Osteoblast (primary cell): ENCODE data around the gene HSPA1A. TPM values are rescaled to one million over a fixed set of nuclear protein-coding genes. Genes with fewer than 3 reads are reported as not detected.
"Not testable (repeated sequence)": the region's sequence is repeated elsewhere in the genome, so short reads cannot be mapped to it uniquely, and the experiment has no call there.

Experiments used
- DNase-seq: peaks from one replicate; pipeline ENCODE4 v3.0.0; 2011; ENCODE audit warnings: low spot score, mixed read lengths; ENCODE audit not compliant: insufficient read length; ENCODE audit errors: missing footprints
- H2AFZ ChIP-seq: 2 replicates; pipeline ENCODE4 v1.6.0; 2011; ENCODE audit warnings: mild to moderate bottlenecking, low read length
- H3K27ac ChIP-seq: 2 replicates; pipeline ENCODE4 v1.5.1; 2011; ENCODE audit warnings: mild to moderate bottlenecking, low read depth, low read length, moderate library complexity
- H3K27me3 ChIP-seq: 2 replicates; pipeline ENCODE4 v1.6.0; 2012; ENCODE audit warnings: mild to moderate bottlenecking, control low read depth, inconsistent platforms, low read length, moderate library complexity; ENCODE audit not compliant: insufficient read depth
- H3K36me3 ChIP-seq: 2 replicates; pipeline ENCODE4 v1.5.1; 2011; ENCODE audit warnings: mild to moderate bottlenecking, low read length, control low read depth, moderate library complexity; ENCODE audit not compliant: insufficient read depth
- H3K4me1 ChIP-seq: 2 replicates; pipeline ENCODE4 v1.5.1; 2011; ENCODE audit warnings: mild to moderate bottlenecking, low read length, control low read depth, moderate library complexity; ENCODE audit not compliant: insufficient read depth
- H3K4me2 ChIP-seq: 2 replicates; pipeline ENCODE4 v1.6.0; 2011; ENCODE audit warnings: mild to moderate bottlenecking, low read length; ENCODE audit not compliant: insufficient read depth
- H3K4me3 ChIP-seq: fragments of 200-600 bp; sonication (generic); 3 replicates; pipeline ENCODE4 v1.5.1; 2012; ENCODE audit warnings: mild to moderate bottlenecking, low read length, inconsistent platforms; ENCODE audit not compliant: insufficient read depth
- H3K79me2 ChIP-seq: 2 replicates; pipeline ENCODE4 v1.6.0; 2012; ENCODE audit warnings: mild to moderate bottlenecking, low read length, control low read depth, inconsistent platforms; ENCODE audit not compliant: insufficient read depth
- H3K9me3 ChIP-seq: 2 replicates; pipeline ENCODE4 v1.5.1; 2011; ENCODE audit warnings: low read depth, low read length, control low read depth
- H4K20me1 ChIP-seq: 2 replicates; pipeline ENCODE4 v1.6.0; 2012; ENCODE audit warnings: mild to moderate bottlenecking, low read length, control low read depth; ENCODE audit not compliant: insufficient read depth
- total RNA-seq: library from RNA; depleted of rRNA; stranded (reverse); fragments of >200 nt; gene quantifications from 2 replicates; pipeline ENCODE4 v1.2.3, GENCODE V29; 2012
- TF ChIP-seq, protein P1 (sequence below): IDR thresholded peaks from 2 replicates; pipeline ENCODE4 v1.5.1; 2011; ENCODE audit warnings: mild to moderate bottlenecking, low read depth, low read length, moderate library complexity; ENCODE audit errors: extremely low read depth

HSPA1A gene
- total RNA-seq, 1 donor = 36.9 TPM

DNA sequence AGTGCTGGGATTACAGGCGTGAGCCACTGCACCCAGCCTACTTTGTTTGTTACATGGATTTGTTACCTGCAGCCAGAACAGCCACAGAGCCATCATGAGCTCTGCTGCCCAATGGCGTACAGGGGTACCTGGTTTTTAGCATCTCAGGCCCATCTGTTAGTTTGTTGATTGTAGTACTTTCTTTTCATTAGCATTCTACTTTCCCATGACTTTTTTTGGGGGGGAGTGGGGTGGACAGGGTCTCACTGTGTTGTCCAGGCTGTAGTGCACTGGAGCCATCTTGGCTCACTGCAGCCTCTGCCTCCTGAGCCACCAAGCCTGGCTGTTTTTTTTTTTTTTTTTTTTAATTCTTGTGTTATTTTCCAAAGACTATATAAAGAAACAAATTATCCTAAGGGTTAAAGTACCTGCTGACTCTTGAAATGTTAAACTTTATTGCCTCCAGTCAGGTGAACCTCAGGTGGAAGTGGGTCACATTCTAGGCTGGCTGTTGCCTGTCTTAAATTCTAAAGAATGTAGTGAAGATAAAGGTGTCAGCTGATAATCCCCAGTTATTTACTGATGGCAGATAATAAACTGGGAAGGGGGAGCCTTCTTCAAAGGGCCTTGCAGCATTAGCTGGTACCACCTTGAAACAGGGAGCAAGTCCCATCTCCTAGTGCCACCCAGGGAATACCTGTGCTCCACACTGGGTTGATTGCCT is 32.1 kb downstream of the HSPA1A start:
- no peaks in the 10 kb centered on the region for H3K4me1 ChIP-seq
- H3K9me3 ChIP-seq = no peaks in the 10 kb centered on the region
- H3K79me2 ChIP-seq = no peaks in the 10 kb centered on the region
- H3K27me3 ChIP-seq = no peaks in the 10 kb centered on the region
- peak; percentile 81 for DNase-seq
- H3K4me3 ChIP-seq = no peak overlapping the region
- H2AFZ ChIP-seq = no peak overlapping the region
- no peak overlapping the region for H3K4me2 ChIP-seq
- no peaks in the 10 kb centered on the region for H3K36me3 ChIP-seq
- no peaks in the 10 kb centered on the region for H4K20me1 ChIP-seq
- TF ChIP-seq, protein P1, sequence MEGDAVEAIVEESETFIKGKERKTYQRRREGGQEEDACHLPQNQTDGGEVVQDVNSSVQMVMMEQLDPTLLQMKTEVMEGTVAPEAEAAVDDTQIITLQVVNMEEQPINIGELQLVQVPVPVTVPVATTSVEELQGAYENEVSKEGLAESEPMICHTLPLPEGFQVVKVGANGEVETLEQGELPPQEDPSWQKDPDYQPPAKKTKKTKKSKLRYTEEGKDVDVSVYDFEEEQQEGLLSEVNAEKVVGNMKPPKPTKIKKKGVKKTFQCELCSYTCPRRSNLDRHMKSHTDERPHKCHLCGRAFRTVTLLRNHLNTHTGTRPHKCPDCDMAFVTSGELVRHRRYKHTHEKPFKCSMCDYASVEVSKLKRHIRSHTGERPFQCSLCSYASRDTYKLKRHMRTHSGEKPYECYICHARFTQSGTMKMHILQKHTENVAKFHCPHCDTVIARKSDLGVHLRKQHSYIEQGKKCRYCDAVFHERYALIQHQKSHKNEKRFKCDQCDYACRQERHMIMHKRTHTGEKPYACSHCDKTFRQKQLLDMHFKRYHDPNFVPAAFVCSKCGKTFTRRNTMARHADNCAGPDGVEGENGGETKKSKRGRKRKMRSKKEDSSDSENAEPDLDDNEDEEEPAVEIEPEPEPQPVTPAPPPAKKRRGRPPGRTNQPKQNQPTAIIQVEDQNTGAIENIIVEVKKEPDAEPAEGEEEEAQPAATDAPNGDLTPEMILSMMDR = no peak
- H3K27ac ChIP-seq = no peak overlapping the region

DNA sequence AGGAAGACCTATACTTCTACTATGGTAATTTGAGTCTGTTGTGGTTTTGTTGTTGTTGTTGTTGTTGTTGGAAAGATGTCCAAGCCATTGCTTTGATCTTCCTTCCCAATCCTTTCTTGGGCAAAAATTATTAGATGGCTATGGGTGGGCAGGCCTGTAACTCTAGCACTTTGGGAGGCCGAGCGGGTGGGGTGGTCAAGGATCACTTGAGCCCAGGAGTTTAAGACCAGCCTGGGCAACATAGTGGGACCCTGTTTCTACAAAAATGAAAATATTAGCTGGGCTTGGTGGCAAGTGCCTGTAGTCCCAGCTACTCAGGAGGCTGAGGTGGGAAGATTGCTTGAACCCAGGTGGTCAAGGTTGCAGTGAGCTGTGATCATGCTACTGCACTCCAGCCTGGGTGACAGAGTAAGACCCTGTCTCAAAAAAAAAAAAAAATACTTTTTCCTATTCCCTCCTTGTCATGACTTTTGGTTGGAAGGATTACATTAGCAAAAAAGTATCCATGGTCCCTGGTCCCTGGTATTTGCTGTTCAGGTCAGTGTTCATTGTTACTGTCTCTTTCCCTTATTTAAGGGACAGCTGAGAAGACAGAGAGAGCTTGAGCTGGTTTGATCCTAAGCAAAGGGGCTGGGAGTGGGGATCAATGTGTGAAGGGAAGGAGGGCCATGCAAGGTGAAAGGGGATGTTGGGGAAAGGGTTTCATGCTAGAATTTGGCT is 35.6 kb downstream of the HSPA1A start:
- H3K4me3 ChIP-seq = no peak overlapping the region
- H3K27ac ChIP-seq = no peak overlapping the region
- no peaks in the 10 kb centered on the region for H4K20me1 ChIP-seq
- H3K36me3 ChIP-seq = no peaks in the 10 kb centered on the region
- H2AFZ ChIP-seq = no peak overlapping the region
- no peaks in the 10 kb centered on the region for H3K4me1 ChIP-seq
- no peaks in the 10 kb centered on the region for H3K79me2 ChIP-seq
- TF ChIP-seq, protein P1 = no peak
- H3K27me3 ChIP-seq = no peaks in the 10 kb centered on the region
- H3K9me3 ChIP-seq = no peaks in the 10 kb centered on the region
- H3K4me2 ChIP-seq = peak overlapping the region; percentile 42
- DNase-seq = peak; percentile 54

DNA sequence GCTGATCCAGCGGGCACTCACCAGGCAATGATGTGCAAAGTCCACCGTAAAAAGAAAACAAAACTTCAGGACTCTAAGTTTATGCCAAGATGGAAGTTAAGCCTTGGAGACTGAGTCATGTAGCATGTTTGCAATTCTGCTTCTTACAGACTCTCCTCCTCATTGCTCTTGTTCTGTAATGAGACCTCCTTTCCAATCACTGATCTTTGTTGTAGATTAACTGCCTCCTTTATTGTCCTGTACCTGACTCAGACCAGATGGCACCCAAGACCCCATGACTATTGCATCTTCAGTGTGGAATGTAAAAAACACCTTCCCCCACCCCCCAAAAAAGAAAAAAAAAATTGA is 36.1 kb downstream of the HSPA1A start:
- H3K27me3 ChIP-seq = no peaks in the 10 kb centered on the region
- TF ChIP-seq, protein P1 = no peak
- no peaks in the 10 kb centered on the region for H3K4me1 ChIP-seq
- no peaks in the 10 kb centered on the region for H3K36me3 ChIP-seq
- H4K20me1 ChIP-seq = no peaks in the 10 kb centered on the region
- no peaks in the 10 kb centered on the region for H3K79me2 ChIP-seq
- H3K9me3 ChIP-seq = no peaks in the 10 kb centered on the region
- no peak overlapping the region for H2AFZ ChIP-seq
- peak; percentile 82 for DNase-seq
- peak overlapping the region; percentile 42 for H3K4me2 ChIP-seq
- no peak overlapping the region for H3K4me3 ChIP-seq
- no peak overlapping the region for H3K27ac ChIP-seq

DNA sequence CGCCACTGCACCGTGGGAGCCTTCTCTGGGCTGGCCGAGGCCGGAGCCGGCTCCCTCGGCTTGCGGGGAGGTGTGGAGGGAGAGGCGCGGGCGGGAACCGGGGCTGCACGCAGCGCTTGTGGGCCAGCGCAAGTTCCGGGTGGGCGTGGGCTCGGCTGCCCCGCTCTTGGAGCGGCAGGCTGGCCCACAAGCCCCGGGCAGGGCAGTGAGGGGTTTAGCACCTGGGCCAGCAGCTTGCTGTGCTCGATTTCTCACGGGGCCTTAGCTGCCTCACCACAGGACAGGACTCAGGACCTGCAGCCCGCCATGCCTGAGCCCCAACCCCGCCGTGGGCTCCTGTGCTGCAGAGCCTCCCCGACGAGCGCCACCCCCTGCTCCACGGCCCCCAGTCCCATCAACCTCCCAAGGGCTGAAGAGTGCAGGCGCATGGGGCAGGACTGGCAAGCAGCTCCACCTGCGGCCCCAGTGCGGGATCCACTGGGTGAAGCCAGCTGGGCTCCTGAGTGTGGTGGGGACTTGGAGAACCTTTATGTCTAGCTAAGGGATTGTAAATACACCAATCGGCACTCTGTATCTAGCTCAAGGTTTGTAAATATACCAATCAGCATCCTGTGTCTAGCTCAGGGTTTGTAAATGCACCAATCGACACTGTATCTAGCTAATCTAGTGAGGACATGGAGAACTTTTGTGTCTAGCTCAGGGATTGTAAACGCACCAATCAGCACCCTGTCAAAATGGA is 36.8 kb downstream of the HSPA1A start:
- H3K27ac ChIP-seq, H3K4me3 ChIP-seq, H3K9me3 ChIP-seq, H3K36me3 ChIP-seq, H2AFZ ChIP-seq, H3K79me2 ChIP-seq, H3K4me2 ChIP-seq, H4K20me1 ChIP-seq, H3K4me1 ChIP-seq, H3K27me3 ChIP-seq: not testable (repeated sequence)
- peak; percentile 50 for DNase-seq

DNA sequence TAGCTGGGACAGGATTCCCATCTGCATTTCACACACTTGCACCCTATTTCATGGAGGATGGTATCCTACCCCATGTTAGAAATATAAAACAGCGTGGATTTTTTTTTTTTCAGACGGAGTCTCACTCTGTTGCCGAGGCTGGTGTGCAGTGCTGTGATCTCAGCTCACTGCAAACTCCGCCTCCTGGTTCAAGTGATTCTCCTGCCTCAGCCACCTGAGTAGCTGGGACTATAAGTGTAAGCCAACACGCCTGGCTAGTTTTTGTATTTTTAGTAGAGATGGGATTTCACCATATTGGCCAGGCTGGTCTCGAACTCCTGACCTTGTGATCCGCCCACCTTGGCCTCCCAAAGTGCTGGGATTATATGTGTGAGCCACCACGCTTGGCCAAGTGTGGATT is 42.4 kb downstream of the HSPA1A start:
- not testable (repeated sequence) for H3K9me3 ChIP-seq, DNase-seq, H4K20me1 ChIP-seq, H2AFZ ChIP-seq, H3K4me1 ChIP-seq, H3K27me3 ChIP-seq, H3K4me3 ChIP-seq, H3K27ac ChIP-seq, H3K4me2 ChIP-seq
- peaks cover 33% of the 10 kb centered on the region for H3K36me3 ChIP-seq
- H3K79me2 ChIP-seq = peaks cover 29% of the 10 kb centered on the region
